Stomach (tissue), 4 donors: ENCODE results near the gene ANGPTL4.

Source experiments
- EP300 ChIP-seq: sonication (generic); formaldehyde crosslinking; IDR thresholded peaks from one replicate; pipeline ENCODE4 v1.6.1; 2017; ENCODE audit warnings: antibody characterized with exemption
- POLR2A ChIP-seq, 4 donors: fragments of 450-650 bp; IDR thresholded peaks; one replicate each; pipeline ENCODE4 v1.6.1; 2016; ENCODE audit warnings: antibody characterized with exemption in 4 of 4, control low read depth in 2 of 4, mild to moderate bottlenecking in 1 of 4, moderate library complexity in 1 of 4
- TF ChIP-seq, protein P1 (sequence below), 7 experiments: fragments of 450-650 bp in 4 of 7; fragments of 200-600 bp in 3 of 7; sonication (generic) in 3 of 7; IDR thresholded peaks; one replicate each; pipeline ENCODE4 v1.5.1; 2016 to 2019; ENCODE audit warnings: antibody characterized with exemption in 7 of 7, control low read depth in 2 of 7, mild to moderate bottlenecking in 1 of 7

DNA sequence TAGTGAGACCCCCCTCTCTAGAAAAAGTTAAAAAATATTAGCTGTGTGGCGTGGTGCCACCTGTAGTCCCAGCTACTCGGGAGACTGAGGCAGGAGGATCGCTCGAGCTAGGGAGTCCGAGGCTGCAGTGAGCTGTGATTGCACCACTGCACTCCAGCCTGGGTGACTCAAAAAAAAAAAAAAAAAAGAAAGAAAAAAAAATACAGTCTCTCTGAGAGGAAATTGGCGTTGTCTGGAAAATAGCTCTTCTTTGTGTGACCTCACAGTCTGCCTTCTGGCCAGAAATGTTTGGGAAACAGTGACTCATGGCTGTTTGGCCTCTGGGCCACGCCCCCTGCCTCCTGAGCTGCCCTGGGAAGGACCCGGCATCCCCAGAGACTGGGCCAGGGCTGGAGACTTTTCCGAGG, 59.9 kb downstream of the ANGPTL4 start:
- TF ChIP-seq, protein P1, sequence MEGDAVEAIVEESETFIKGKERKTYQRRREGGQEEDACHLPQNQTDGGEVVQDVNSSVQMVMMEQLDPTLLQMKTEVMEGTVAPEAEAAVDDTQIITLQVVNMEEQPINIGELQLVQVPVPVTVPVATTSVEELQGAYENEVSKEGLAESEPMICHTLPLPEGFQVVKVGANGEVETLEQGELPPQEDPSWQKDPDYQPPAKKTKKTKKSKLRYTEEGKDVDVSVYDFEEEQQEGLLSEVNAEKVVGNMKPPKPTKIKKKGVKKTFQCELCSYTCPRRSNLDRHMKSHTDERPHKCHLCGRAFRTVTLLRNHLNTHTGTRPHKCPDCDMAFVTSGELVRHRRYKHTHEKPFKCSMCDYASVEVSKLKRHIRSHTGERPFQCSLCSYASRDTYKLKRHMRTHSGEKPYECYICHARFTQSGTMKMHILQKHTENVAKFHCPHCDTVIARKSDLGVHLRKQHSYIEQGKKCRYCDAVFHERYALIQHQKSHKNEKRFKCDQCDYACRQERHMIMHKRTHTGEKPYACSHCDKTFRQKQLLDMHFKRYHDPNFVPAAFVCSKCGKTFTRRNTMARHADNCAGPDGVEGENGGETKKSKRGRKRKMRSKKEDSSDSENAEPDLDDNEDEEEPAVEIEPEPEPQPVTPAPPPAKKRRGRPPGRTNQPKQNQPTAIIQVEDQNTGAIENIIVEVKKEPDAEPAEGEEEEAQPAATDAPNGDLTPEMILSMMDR (IDR thresholded peaks at IDR 0.05) = no peak
- no peak for TF ChIP-seq POLR2A (IDR thresholded peaks at IDR 0.05)
- no peak for TF ChIP-seq EP300
